ENCODE data around the gene DHX35. TPM values are rescaled to one million over a fixed set of nuclear protein-coding genes. Genes with fewer than 3 reads are reported as not detected.

The DHX35 gene
- polyA plus RNA-seq, 1 donor from 2014 or later: 21.3 TPM

GRCh38 chr20:39016506-39016905 lies 54.4 kb downstream of the DHX35 start:
- H2AFZ ChIP-seq (ENCODE audit: low read depth, low read length): no peak overlapping the region
- no peaks in the 10 kb centered on the region for H3F3A ChIP-seq (ENCODE audit: insufficient read depth, low read length, poor library complexity, severe bottlenecking)
- TF ChIP-seq REST (IDR thresholded peaks at IDR 0.05; ENCODE audit: borderline replicate concordance): no peak
- TF ChIP-seq SMC3 (conservative IDR thresholded peaks at IDR 0.05; ENCODE audit: poor library complexity): no peak
- TF ChIP-seq EZH2 (IDR thresholded peaks at IDR 0.05; ENCODE audit: borderline replicate concordance, insufficient read depth, low read length, poor library complexity, severe bottlenecking): no peak
- TF ChIP-seq CTCF (IDR thresholded peaks at IDR 0.05; ENCODE audit: poor library complexity, severe bottlenecking): no peak
- TF ChIP-seq TAF1 (IDR thresholded peaks at IDR 0.05; ENCODE audit: low read depth): no peak
- TF ChIP-seq POLR2AphosphoS5 (IDR thresholded peaks at IDR 0.05): no peak
- no peak for TF ChIP-seq EP300 (conservative IDR thresholded peaks at IDR 0.05; ENCODE audit: poor library complexity, severe bottlenecking)
- TF ChIP-seq RAD21 (conservative IDR thresholded peaks at IDR 0.05): no peak
- no peak for TF ChIP-seq MXI1 (conservative IDR thresholded peaks at IDR 0.05; ENCODE audit: poor library complexity, severe bottlenecking)
- no peaks in the 10 kb centered on the region for H3K27me3 ChIP-seq (ENCODE audit: insufficient read depth, low read depth, low read length)
- peaks cover 6% of the 10 kb centered on the region for H3K9me3 ChIP-seq (ENCODE audit: low read length)
- no peak overlapping the region for H3K4me3 ChIP-seq (ENCODE audit: low read length)
- H3K36me3 ChIP-seq (ENCODE audit: insufficient read depth, low read length): peaks cover 25% of the 10 kb centered on the region
- no peaks in the 10 kb centered on the region for H4K20me1 ChIP-seq (ENCODE audit: insufficient read depth)
- no peaks in the 10 kb centered on the region for H3K79me2 ChIP-seq (replicated peaks; ENCODE audit: insufficient read depth, low read length)
- no peak overlapping the region for H3K27ac ChIP-seq (ENCODE audit: low read length)
- no peak overlapping the region for H3K4me2 ChIP-seq (ENCODE audit: low read length)
- H3K9me2 ChIP-seq (ENCODE audit: insufficient read depth, low read length): no peaks in the 10 kb centered on the region
- H3K9ac ChIP-seq (ENCODE audit: low read length): no peak overlapping the region

GRCh38 chr20:39019027-39019426 lies 56.9 kb downstream of the DHX35 start:
- TF ChIP-seq TAF1 (IDR thresholded peaks at IDR 0.05; ENCODE audit: low read depth): no peak
- TF ChIP-seq RAD21 (conservative IDR thresholded peaks at IDR 0.05): no peak
- TF ChIP-seq POLR2AphosphoS5 (IDR thresholded peaks at IDR 0.05): no peak
- no peak for TF ChIP-seq SMC3 (conservative IDR thresholded peaks at IDR 0.05; ENCODE audit: poor library complexity)
- TF ChIP-seq CTCF (IDR thresholded peaks at IDR 0.05; ENCODE audit: poor library complexity, severe bottlenecking): no peak
- TF ChIP-seq MXI1 (conservative IDR thresholded peaks at IDR 0.05; ENCODE audit: poor library complexity, severe bottlenecking): no peak
- no peak for TF ChIP-seq EZH2 (IDR thresholded peaks at IDR 0.05; ENCODE audit: borderline replicate concordance, insufficient read depth, low read length, poor library complexity, severe bottlenecking)
- no peak for TF ChIP-seq EP300 (conservative IDR thresholded peaks at IDR 0.05; ENCODE audit: poor library complexity, severe bottlenecking)
- no peak for TF ChIP-seq REST (IDR thresholded peaks at IDR 0.05; ENCODE audit: borderline replicate concordance)
- no peaks in the 10 kb centered on the region for H3F3A ChIP-seq (ENCODE audit: insufficient read depth, low read length, poor library complexity, severe bottlenecking)
- peaks cover 6% of the 10 kb centered on the region for H3K9me3 ChIP-seq (ENCODE audit: low read length)
- H3K4me3 ChIP-seq (ENCODE audit: low read length): no peak overlapping the region
- peaks cover 29% of the 10 kb centered on the region for H3K36me3 ChIP-seq (ENCODE audit: insufficient read depth, low read length)
- no peak overlapping the region for H3K9ac ChIP-seq (ENCODE audit: low read length)
- no peak overlapping the region for H3K4me2 ChIP-seq (ENCODE audit: low read length)
- no peaks in the 10 kb centered on the region for H3K79me2 ChIP-seq (replicated peaks; ENCODE audit: insufficient read depth, low read length)
- H3K27me3 ChIP-seq (ENCODE audit: insufficient read depth, low read depth, low read length): no peaks in the 10 kb centered on the region
- no peaks in the 10 kb centered on the region for H4K20me1 ChIP-seq (ENCODE audit: insufficient read depth)
- H3K9me2 ChIP-seq (ENCODE audit: insufficient read depth, low read length): no peaks in the 10 kb centered on the region
- H3K27ac ChIP-seq (ENCODE audit: low read length): no peak overlapping the region
- no peak overlapping the region for H2AFZ ChIP-seq (ENCODE audit: low read depth, low read length)

Data from neural cell (in vitro differentiated cells).